SK-N-SH treated with all-trans-retinoic acid at 6 μM for 48 hours (cell line): ENCODE results near the gene SLC12A8.
A peak's percentile ranks its signal among the peaks of the same experiment; 100 is the strongest.

Experiments used
- ATAC-seq: fragments of 200-7000 bp; cut with Tn5 transposase; 3 replicates; pipeline ENCODE4 v1.9.1; 2020; ENCODE audit warnings: mild to moderate bottlenecking, moderate library complexity
- BACH2 ChIP-seq: fragments of 250-450 bp; sonication (Bioruptor Pico); IDR thresholded peaks from 2 replicates; pipeline ENCODE4 v1.9.0; 2021; ENCODE audit warnings: mild to moderate bottlenecking, borderline replicate concordance
- CREB5 ChIP-seq: fragments of 250-450 bp; sonication (Bioruptor Pico); IDR thresholded peaks from 2 replicates; pipeline ENCODE4 v1.5.1; 2020; ENCODE audit warnings: low read depth, mild to moderate bottlenecking, moderate library complexity
- CSDC2 ChIP-seq: fragments of 250-450 bp; sonication (Bioruptor Pico); IDR thresholded peaks from 2 replicates; pipeline ENCODE4 v1.5.0; 2020; ENCODE audit warnings: mild to moderate bottlenecking, moderate library complexity
- CSRNP3 ChIP-seq: fragments of 250-450 bp; sonication (Bioruptor Pico); IDR thresholded peaks from 2 replicates; pipeline ENCODE4 v1.5.1; 2021; ENCODE audit warnings: mild to moderate bottlenecking, moderate library complexity
- GLIS3 ChIP-seq: fragments of 250-450 bp; sonication (Bioruptor Pico); IDR thresholded peaks from 2 replicates; pipeline ENCODE4 v1.5.0; 2020; ENCODE audit warnings: mild to moderate bottlenecking, moderate library complexity
- ISL1 ChIP-seq: fragments of 250-450 bp; sonication (Bioruptor Pico); IDR thresholded peaks from 2 replicates; pipeline ENCODE4 v2.1.2; 2022; ENCODE audit warnings: mild to moderate bottlenecking, moderate library complexity
- POU6F1 ChIP-seq: fragments of 250-450 bp; sonication (Bioruptor Pico); IDR thresholded peaks from 2 replicates; pipeline ENCODE4 v1.8.0; 2021; ENCODE audit warnings: low read depth, mild to moderate bottlenecking, moderate library complexity, borderline replicate concordance
- PPARA ChIP-seq: fragments of 250-450 bp; sonication (Bioruptor Pico); IDR thresholded peaks from 2 replicates; pipeline ENCODE4 v1.5.0; 2020; ENCODE audit warnings: mild to moderate bottlenecking, borderline replicate concordance
- RARB ChIP-seq: fragments of 250-450 bp; sonication (Bioruptor Pico); IDR thresholded peaks from 2 replicates; pipeline ENCODE4 v1.8.0; 2021; ENCODE audit warnings: mild to moderate bottlenecking, moderate library complexity
- SNAI2 ChIP-seq: fragments of 250-450 bp; sonication (Bioruptor Pico); IDR thresholded peaks from 2 replicates; pipeline ENCODE4 v1.5.0; 2020; ENCODE audit warnings: mild to moderate bottlenecking, moderate library complexity
- TCF4 ChIP-seq: fragments of 250-450 bp; sonication (Bioruptor Pico); IDR thresholded peaks from 2 replicates; pipeline ENCODE4 v1.8.0; 2021; ENCODE audit warnings: mild to moderate bottlenecking, moderate library complexity, borderline replicate concordance
- TOX ChIP-seq: fragments of 250-450 bp; sonication (Bioruptor Pico); IDR thresholded peaks from 2 replicates; pipeline ENCODE4 v1.8.0; 2021; ENCODE audit warnings: mild to moderate bottlenecking, moderate library complexity, borderline replicate concordance
- TSHZ2 ChIP-seq: fragments of 250-450 bp; sonication (Bioruptor Pico); IDR thresholded peaks from 2 replicates; pipeline ENCODE4 v1.5.0; 2020; ENCODE audit warnings: mild to moderate bottlenecking, moderate library complexity
- ZC3H10 ChIP-seq: fragments of 250-450 bp; sonication (Bioruptor Pico); IDR thresholded peaks from 2 replicates; pipeline ENCODE4 v1.5.1; 2021; ENCODE audit warnings: mild to moderate bottlenecking, moderate library complexity
- ZFP3 ChIP-seq: fragments of 250-450 bp; sonication (Bioruptor Pico); IDR thresholded peaks from 2 replicates; pipeline ENCODE4 v1.5.0; 2020; ENCODE audit warnings: mild to moderate bottlenecking, moderate library complexity
- ZFP30 ChIP-seq: fragments of 450-650 bp; formaldehyde crosslinking; IDR thresholded peaks from 2 replicates; pipeline ENCODE4 v1.5.0; 2022; ENCODE audit warnings: mild to moderate bottlenecking, moderate library complexity
- ZNF565 ChIP-seq: fragments of 450-650 bp; formaldehyde crosslinking; conservative IDR thresholded peaks from 2 replicates; pipeline ENCODE4 v1.5.0; 2020; ENCODE audit warnings: low read depth, mild to moderate bottlenecking, moderate library complexity
- ZNF70 ChIP-seq: fragments of 450-650 bp; formaldehyde crosslinking; IDR thresholded peaks from 2 replicates; pipeline ENCODE4 v1.5.0; 2020; ENCODE audit warnings: mild to moderate bottlenecking, moderate library complexity
- ZNF8 ChIP-seq: fragments of 450-650 bp; formaldehyde crosslinking; IDR thresholded peaks from 2 replicates; pipeline ENCODE4 v1.5.0; 2020; ENCODE audit warnings: mild to moderate bottlenecking, moderate library complexity

The SLC12A8 gene

GRCh38 chr3:125165948-125166553 is 46.5 kb downstream of the SLC12A8 start:
- TF ChIP-seq ISL1 (no peak), TSHZ2 (CRISPR knock-in tag) (no peak), RARB (no peak), ZNF565 (no peak), ZNF70 (CRISPR knock-in tag) (no peak), ZNF8 (CRISPR knock-in tag) (no peak), ZFP3 (CRISPR knock-in tag) (no peak), TOX (no peak), ZC3H10 (no peak), CSDC2 (CRISPR knock-in tag) (no peak)
- no peak for ATAC-seq

GRCh38 chr3:125165189-125165947 is 47.2 kb downstream of the SLC12A8 start:
- ATAC-seq = peak; percentile 87
- TF ChIP-seq ZNF565 = no peak
- no peak for TF ChIP-seq TCF4 (CRISPR knock-in tag)
- TF ChIP-seq BACH2 = no peak
- no peak for TF ChIP-seq ZFP30 (CRISPR knock-in tag)
- no peak for TF ChIP-seq PPARA (CRISPR knock-in tag)
- no peak for TF ChIP-seq CREB5
- no peak for TF ChIP-seq SNAI2 (CRISPR knock-in tag)
- no peak for TF ChIP-seq CSDC2 (CRISPR knock-in tag)
- TF ChIP-seq ZNF70 (CRISPR knock-in tag) = no peak
- no peak for TF ChIP-seq TOX
- TF ChIP-seq ZFP3 (CRISPR knock-in tag) = no peak
- no peak for TF ChIP-seq ISL1
- no peak for TF ChIP-seq ZC3H10

GRCh38 chr3:125163739-125164601 is 48.6 kb downstream of the SLC12A8 start:
- ATAC-seq = peak; percentile 82
- no peak for TF ChIP-seq BACH2
- TF ChIP-seq POU6F1 (CRISPR knock-in tag) = no peak
- TF ChIP-seq, all 23 proteins: peak for 0

GRCh38 chr3:125161607-125162219 is 50.8 kb downstream of the SLC12A8 start:
- ATAC-seq = no peak
- TF ChIP-seq POU6F1 (CRISPR knock-in tag) = no peak
- TF ChIP-seq GLIS3 (CRISPR knock-in tag) = no peak
- no peak for TF ChIP-seq CSRNP3
- TF ChIP-seq SNAI2 (CRISPR knock-in tag) = no peak
- no peak for TF ChIP-seq ZNF8 (CRISPR knock-in tag)
- TF ChIP-seq ZNF565 = no peak
- no peak for TF ChIP-seq TOX
- TF ChIP-seq, all 23 proteins: peak for 0
